GM12892 (cell line): ENCODE results near the gene PREX1.

Experiments
- POLR2A ChIP-seq: IDR thresholded peaks from 2 replicates; pipeline ENCODE4 v1.6.1; 2011; ENCODE audit warnings: low read depth, low read length, control low read depth
- POLR2AphosphoS5 ChIP-seq: IDR thresholded peaks from 2 replicates; pipeline ENCODE4 v1.6.1; 2011; ENCODE audit warnings: low read depth, low read length, control low read depth
- TAF1 ChIP-seq: IDR thresholded peaks from 2 replicates; pipeline ENCODE4 v1.6.1; 2011; ENCODE audit warnings: low read depth, mild to moderate bottlenecking, control low read depth, low read length, borderline replicate concordance

DNA sequence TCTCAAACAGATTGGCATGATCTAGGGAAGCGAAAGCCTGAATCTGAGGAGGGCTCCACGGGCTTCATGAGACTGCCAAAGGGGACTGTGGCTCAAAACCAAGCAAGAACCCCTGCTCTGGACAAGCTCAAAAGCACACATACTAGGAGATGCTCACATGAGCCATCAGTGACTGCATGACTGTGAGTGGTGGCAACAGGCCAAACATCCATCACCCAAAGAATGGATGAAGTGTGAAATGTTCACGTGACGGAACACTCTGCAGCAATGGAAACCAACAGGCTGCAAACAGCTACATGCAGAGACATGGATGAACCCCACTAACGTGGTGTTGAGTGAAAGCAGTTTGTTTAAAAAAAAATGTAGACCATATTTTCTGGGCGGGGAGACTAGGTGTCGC is 136.3 kb downstream of the PREX1 start:
- no peak for TF ChIP-seq POLR2A
- TF ChIP-seq POLR2AphosphoS5: no peak
- TF ChIP-seq TAF1: no peak
